OCI-LY3 (cell line): ENCODE data around the gene ACAD9.

ENCODE experiments used
- H2AFZ ChIP-seq: fragments of 200-600, 300-600 bp; shearing (Covaris generic); 2 replicates; pipeline ENCODE4 v1.6.0; 2014; ENCODE audit warnings: antibody characterized with exemption, low read depth, low read length
- H3K27ac ChIP-seq: fragments of 200-600, 300-600 bp; sonication (generic); 2 replicates; pipeline ENCODE4 v1.5.1; 2014; ENCODE audit warnings: mild to moderate bottlenecking, low read length, moderate library complexity, mixed read lengths
- H3K27me3 ChIP-seq: fragments of 200-600, 300-600 bp; sonication (generic); 2 replicates; pipeline ENCODE4 v1.6.1; 2014; ENCODE audit warnings: low read depth, low read length, mixed read lengths
- H3K36me3 ChIP-seq: fragments of 200-600, 300-600 bp; sonication (generic); replicated peaks from 2 replicates; pipeline ENCODE3; 2014; ENCODE audit warnings: low read depth, low read length, mixed read lengths
- H3K4me1 ChIP-seq: fragments of 300-600, 200-600 bp; sonication (generic); 2 replicates; pipeline ENCODE4 v1.6.1; 2014; ENCODE audit warnings: low read length, mixed read lengths
- H3K4me2 ChIP-seq: fragments of 200-600, 300-600 bp; sonication (generic); 2 replicates; pipeline ENCODE4 v1.6.1; 2014; ENCODE audit warnings: low read length, mixed read lengths
- H3K4me3 ChIP-seq: fragments of 300-600, 200-600 bp; sonication (generic); 2 replicates; pipeline ENCODE4 v1.5.1; 2014; ENCODE audit warnings: antibody characterized with exemption, mild to moderate bottlenecking, low read length, moderate library complexity
- H3K79me2 ChIP-seq: fragments of 300-600, 200-600 bp; shearing (Covaris generic); 2 replicates; pipeline ENCODE4 v1.6.1; 2014; ENCODE audit warnings: mild to moderate bottlenecking, low read length, mixed read lengths
- H3K9ac ChIP-seq: fragments of 300-600, 200-600 bp; shearing (Covaris generic); 2 replicates; pipeline ENCODE4 v1.6.0; 2014; ENCODE audit warnings: mild to moderate bottlenecking, low read length, moderate library complexity
- H3K9me3 ChIP-seq: fragments of 200-600, 300-600 bp; shearing (Covaris generic); 2 replicates; pipeline ENCODE4 v1.6.1; 2014; ENCODE audit warnings: low read length, mixed read lengths; ENCODE audit not compliant: insufficient read depth
- H4K20me1 ChIP-seq: fragments of 200-600, 300-600 bp; sonication (generic); 2 replicates; pipeline ENCODE4 v1.6.1; 2016; ENCODE audit warnings: low read length, mixed read lengths; ENCODE audit not compliant: insufficient read depth
- EZH2phosphoT487 ChIP-seq: fragments of 200-600 bp; shearing (Covaris generic); IDR thresholded peaks from 2 replicates; pipeline ENCODE4 v1.6.1; 2018; ENCODE audit warnings: antibody characterized with exemption, mixed run types, low read depth
- TF ChIP-seq, protein P1 (sequence below): fragments of 200-600, 300-600 bp; sonication (generic); IDR thresholded peaks from 2 replicates; pipeline ENCODE4 v1.5.1; 2014; ENCODE audit warnings: antibody characterized with exemption, low read length, low read depth

ACAD9 gene

DNA sequence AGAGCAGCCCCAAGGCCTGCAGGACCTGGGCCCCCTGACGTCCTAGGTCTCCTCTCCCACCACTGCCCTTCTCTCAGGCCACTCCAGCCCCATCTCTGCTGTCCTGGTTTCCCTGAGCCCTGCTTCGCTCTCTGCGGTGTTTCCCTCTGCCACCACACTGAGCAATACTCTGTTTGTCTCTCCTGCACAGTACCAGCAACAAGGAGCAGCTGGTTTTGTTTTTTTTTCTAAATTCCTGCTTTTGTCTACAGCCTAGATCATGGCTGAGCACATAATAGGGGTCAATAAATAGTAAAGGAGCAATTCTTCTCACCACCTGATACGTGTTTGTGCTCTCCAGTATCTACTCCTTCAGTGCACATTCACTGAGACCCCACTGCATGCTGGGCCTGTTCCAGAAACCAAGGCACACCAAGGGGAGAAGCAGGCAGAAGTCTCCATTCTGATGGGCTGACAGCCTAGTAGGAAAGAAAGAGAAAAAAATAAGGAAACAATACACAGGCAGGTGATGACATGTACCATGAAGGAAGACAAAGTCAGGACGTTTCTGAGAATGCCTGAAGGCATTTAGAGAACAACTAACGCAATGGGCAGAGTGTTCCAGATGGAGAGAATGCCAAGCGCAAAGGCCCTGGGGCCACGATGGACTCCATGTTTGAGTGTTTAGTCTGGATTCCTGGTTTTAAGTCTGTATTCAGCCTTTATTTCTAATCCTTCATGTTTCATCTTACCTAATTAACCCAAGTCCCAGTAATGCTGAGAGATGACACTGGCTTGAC is 6.0 kb upstream of the ACAD9 start:
- no peaks in the 10 kb centered on the region for H3K9me3 ChIP-seq
- no peaks in the 10 kb centered on the region for H3K27me3 ChIP-seq
- no peak overlapping the region for H3K9ac ChIP-seq
- no peak overlapping the region for H3K4me2 ChIP-seq
- peaks cover 6% of the 10 kb centered on the region; the same call in 1 of the 2 replicates for H3K4me1 ChIP-seq
- H3K36me3 ChIP-seq: peaks cover 4% of the 10 kb centered on the region
- H3K4me3 ChIP-seq: no peak overlapping the region
- no peaks in the 10 kb centered on the region for H4K20me1 ChIP-seq
- H3K79me2 ChIP-seq: peaks cover 8% of the 10 kb centered on the region
- TF ChIP-seq EZH2phosphoT487: no peak
- TF ChIP-seq, protein P1, sequence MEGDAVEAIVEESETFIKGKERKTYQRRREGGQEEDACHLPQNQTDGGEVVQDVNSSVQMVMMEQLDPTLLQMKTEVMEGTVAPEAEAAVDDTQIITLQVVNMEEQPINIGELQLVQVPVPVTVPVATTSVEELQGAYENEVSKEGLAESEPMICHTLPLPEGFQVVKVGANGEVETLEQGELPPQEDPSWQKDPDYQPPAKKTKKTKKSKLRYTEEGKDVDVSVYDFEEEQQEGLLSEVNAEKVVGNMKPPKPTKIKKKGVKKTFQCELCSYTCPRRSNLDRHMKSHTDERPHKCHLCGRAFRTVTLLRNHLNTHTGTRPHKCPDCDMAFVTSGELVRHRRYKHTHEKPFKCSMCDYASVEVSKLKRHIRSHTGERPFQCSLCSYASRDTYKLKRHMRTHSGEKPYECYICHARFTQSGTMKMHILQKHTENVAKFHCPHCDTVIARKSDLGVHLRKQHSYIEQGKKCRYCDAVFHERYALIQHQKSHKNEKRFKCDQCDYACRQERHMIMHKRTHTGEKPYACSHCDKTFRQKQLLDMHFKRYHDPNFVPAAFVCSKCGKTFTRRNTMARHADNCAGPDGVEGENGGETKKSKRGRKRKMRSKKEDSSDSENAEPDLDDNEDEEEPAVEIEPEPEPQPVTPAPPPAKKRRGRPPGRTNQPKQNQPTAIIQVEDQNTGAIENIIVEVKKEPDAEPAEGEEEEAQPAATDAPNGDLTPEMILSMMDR: no peak
- no peak overlapping the region for H3K27ac ChIP-seq
- H2AFZ ChIP-seq: no peak overlapping the region

DNA sequence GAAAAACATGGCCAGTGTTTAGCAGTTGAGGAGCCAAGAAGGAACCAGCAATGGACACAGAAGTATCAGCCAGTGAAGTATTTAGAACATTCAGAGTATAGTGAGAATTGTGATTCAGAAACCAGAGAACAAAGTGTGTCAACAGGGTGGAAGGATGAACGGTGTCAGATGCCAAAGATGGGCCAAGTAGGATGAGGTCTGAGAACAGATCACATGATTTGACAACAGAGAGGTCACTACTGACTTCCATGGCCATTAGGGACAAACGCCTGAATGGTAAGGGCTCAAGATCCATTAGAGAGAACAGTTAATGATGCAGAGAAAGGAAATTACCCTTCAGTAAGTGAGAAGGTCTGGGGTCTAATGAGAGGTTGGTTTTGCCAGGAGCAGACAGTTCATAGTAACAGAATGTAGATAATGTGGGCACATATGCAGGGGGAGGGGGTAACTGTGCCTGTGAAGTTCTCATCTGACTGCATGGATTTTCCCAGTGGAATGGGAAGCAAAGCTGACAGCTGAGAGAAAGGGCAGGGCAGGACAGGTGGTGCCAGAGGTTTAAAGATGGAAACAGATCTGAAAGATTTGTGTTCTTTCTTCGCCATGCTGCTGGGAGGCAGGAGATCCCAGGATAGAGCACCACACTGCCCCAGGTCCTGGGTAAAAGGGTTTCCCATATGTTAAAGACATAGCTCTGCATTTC is 4.8 kb upstream of the ACAD9 start:
- H2AFZ ChIP-seq: no peak overlapping the region
- peaks cover 19% of the 10 kb centered on the region for H3K79me2 ChIP-seq
- H4K20me1 ChIP-seq: no peaks in the 10 kb centered on the region
- H3K4me2 ChIP-seq: no peak overlapping the region
- H3K9ac ChIP-seq: no peak overlapping the region
- H3K4me1 ChIP-seq: peaks cover 7% of the 10 kb centered on the region; the same call in 1 of the 2 replicates
- H3K9me3 ChIP-seq: no peaks in the 10 kb centered on the region
- no peak overlapping the region for H3K27ac ChIP-seq
- peaks cover 4% of the 10 kb centered on the region for H3K36me3 ChIP-seq
- H3K4me3 ChIP-seq: no peak overlapping the region
- no peaks in the 10 kb centered on the region for H3K27me3 ChIP-seq
- TF ChIP-seq, protein P1: no peak
- TF ChIP-seq EZH2phosphoT487: no peak

DNA sequence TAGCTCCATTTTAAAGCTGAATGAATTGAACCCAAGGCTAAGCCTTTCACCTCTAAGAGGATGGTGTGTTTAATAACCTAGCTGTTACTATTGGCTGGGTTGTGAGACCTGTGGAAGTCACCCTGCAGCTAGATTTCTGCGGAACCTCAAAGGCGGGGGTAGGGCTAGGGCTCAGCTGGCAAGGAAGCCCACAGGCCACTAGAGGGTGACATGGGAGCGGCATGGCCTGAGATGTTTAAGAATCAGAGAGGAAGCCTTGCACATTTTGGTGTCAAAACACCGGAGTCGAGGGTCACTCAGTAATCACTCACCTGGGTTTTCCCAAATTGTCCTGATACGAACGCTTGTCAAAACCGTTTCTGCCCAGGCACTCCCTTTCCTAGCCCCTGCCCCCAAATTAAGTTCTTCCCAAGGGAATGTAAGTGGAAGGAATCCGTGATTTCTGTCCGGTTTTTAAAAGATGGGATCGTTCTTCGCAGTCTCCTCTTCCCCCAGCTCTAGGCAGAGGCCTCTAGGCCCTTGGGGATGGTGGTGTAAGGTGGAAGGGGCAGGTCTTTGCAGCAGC is 3.8 kb upstream of the ACAD9 start:
- Histone ChIP-seq H4K20me1 (no peaks in the 10 kb centered on the region), H3K79me2 (peaks cover 29% of the 10 kb centered on the region), H3K27ac (no peak overlapping the region), H3K27me3 (no peaks in the 10 kb centered on the region), H2AFZ (no peak overlapping the region), H3K9me3 (no peaks in the 10 kb centered on the region), H3K4me3 (no peak overlapping the region), H3K36me3 (peaks cover 4% of the 10 kb centered on the region), H3K4me1 (peaks cover 13% of the 10 kb centered on the region), H3K9ac (no peak overlapping the region), H3K4me2 (no peak overlapping the region)
- TF ChIP-seq, protein P1: peak; percentile 51
- no peak for TF ChIP-seq EZH2phosphoT487

DNA sequence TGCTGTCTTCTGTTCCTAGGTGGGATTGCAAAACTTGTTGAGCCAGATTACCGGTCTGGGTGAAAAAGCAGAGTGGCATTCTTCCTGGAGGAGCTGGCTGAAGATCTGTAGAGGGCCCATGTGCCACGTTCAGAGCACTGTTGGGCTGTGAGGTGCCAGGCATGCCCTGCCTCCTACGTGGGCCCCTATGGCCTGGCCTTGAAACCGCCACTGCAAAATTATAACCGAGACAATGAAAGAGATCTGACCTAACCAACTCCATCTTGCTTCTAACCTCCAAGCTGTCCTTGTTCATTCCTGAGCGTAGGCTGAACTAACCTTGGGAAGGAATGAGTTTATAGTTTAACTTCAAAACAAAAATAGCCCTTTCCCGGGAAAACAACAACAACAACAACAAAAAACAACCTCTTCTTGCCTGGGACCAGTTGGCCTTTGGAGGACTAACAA is 1.4 kb upstream of the ACAD9 start:
- no peak overlapping the region for H3K27ac ChIP-seq
- peaks cover 15% of the 10 kb centered on the region for H3K4me1 ChIP-seq
- H2AFZ ChIP-seq: no peak overlapping the region
- H4K20me1 ChIP-seq: no peaks in the 10 kb centered on the region
- TF ChIP-seq EZH2phosphoT487: no peak
- TF ChIP-seq, protein P1: no peak
- H3K79me2 ChIP-seq: peaks cover 53% of the 10 kb centered on the region
- peak overlapping the region; percentile 97 for H3K4me2 ChIP-seq
- H3K27me3 ChIP-seq: no peaks in the 10 kb centered on the region
- no peaks in the 10 kb centered on the region for H3K9me3 ChIP-seq
- H3K36me3 ChIP-seq: peaks cover 21% of the 10 kb centered on the region
- H3K9ac ChIP-seq: peak overlapping the region; percentile 99
- H3K4me3 ChIP-seq: peak overlapping the region; percentile 96
